K562 treated with DMSO at 1 percent for 24 hours (cell line): Measurements from ENCODE around the gene INVS. TPM values are rescaled to one million over a fixed set of nuclear protein-coding genes. Genes with fewer than 3 reads are reported as not detected.

ENCODE experiments used
- total RNA-seq: library from RNA; unstranded; fragments of 300-600 nt; gene quantifications from 2 replicates; pipeline ENCODE4 v1.2.3, GENCODE V29; 2022; ENCODE audit warnings: low read depth; ENCODE audit not compliant: insufficient read depth

The INVS gene
- 4.2 and 5.6 TPM in 2 replicates for total RNA-seq

GRCh38 chr9:100098887-100099721 is at the start of gene INVS, which contains the start of gene ERP44:
TSS of gene INVS (plus strand) at chr9:100099243. CDS start at chr9:100104522, 5,279 bp downstream.
TSS of gene ERP44 (minus strand) at chr9:100099000. CDS start at chr9:100098840, 160 bp downstream.

Other genes with a start within 250 kb of the INVS start
- gene STX17, start 192.6 kb upstream of the INVS start, total RNA-seq, result 9.8 and 13.7 TPM in 2 replicates
- gene ERP44, start 243 bp upstream of the INVS start, total RNA-seq, result 15.3 and 16.0 TPM in 2 replicates